OCI-LY3 (cell line): Measurements from ENCODE around the gene KDM4F.

Experiments
- EZH2phosphoT487 ChIP-seq: fragments of 200-600 bp; shearing (Covaris generic); IDR thresholded peaks from 2 replicates; pipeline ENCODE4 v1.6.1; 2018; ENCODE audit warnings: antibody characterized with exemption, mixed run types, low read depth
- TF ChIP-seq, protein P1 (sequence below): fragments of 200-600, 300-600 bp; sonication (generic); IDR thresholded peaks from 2 replicates; pipeline ENCODE4 v1.5.1; 2014; ENCODE audit warnings: antibody characterized with exemption, low read length, low read depth

DNA sequence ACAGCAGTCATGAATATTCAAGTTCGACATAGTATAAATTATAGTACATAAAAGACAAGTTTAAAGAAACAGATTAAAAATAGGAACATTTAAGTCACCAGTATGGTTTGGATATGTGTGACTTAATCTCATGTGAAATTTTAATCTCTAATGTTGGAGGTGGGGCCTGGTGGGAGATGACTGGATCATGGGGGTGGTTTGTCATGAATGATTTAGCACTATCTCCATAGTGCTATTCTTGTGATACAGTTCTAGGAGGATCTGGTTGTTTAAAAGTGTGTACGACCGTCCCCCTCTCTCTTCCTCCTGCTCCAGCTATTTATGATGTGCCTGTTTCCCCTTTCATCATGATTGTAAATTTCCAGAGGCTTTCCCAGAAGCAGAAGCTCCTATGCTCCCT, 20.9 kb upstream of the KDM4F start:
- TF ChIP-seq, protein P1, sequence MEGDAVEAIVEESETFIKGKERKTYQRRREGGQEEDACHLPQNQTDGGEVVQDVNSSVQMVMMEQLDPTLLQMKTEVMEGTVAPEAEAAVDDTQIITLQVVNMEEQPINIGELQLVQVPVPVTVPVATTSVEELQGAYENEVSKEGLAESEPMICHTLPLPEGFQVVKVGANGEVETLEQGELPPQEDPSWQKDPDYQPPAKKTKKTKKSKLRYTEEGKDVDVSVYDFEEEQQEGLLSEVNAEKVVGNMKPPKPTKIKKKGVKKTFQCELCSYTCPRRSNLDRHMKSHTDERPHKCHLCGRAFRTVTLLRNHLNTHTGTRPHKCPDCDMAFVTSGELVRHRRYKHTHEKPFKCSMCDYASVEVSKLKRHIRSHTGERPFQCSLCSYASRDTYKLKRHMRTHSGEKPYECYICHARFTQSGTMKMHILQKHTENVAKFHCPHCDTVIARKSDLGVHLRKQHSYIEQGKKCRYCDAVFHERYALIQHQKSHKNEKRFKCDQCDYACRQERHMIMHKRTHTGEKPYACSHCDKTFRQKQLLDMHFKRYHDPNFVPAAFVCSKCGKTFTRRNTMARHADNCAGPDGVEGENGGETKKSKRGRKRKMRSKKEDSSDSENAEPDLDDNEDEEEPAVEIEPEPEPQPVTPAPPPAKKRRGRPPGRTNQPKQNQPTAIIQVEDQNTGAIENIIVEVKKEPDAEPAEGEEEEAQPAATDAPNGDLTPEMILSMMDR: no peak
- no peak for TF ChIP-seq EZH2phosphoT487
